Central memory CD8-positive, alpha-beta T cell (primary cell): ENCODE data around the gene MGAM2.

Experiments
- ATAC-seq: fragments of 150-1000 bp; cut with Tn5 transposase; replicated peaks from 2 replicates; pipeline ENCODE4 v1.10.0; 2022; ENCODE audit warnings: mild to moderate bottlenecking, moderate FRiP score, moderate number of reproducible peaks; ENCODE audit not compliant: poor library complexity, severe bottlenecking; ENCODE audit errors: extremely low read depth
- DNase-seq, 2 donors: peaks; one replicate each; pipeline ENCODE4 v3.0.0; 2021; ENCODE audit warnings: low spot score in 2 of 2
- H3K27ac Mint-ChIP-seq: one replicate; pipeline ENCODE4 v1.8.0; 2022; ENCODE audit warnings: low read depth, mild to moderate bottlenecking, moderate library complexity, mixed read lengths
- H3K27me3 Mint-ChIP-seq: one replicate; pipeline ENCODE4 v1.8.0; 2022; ENCODE audit warnings: mixed read lengths
- H3K36me3 Mint-ChIP-seq: one replicate; pipeline ENCODE4 v1.8.0; 2022; ENCODE audit warnings: mild to moderate bottlenecking, moderate library complexity, mixed read lengths; ENCODE audit not compliant: insufficient read depth
- H3K4me1 Mint-ChIP-seq: one replicate; pipeline ENCODE4 v1.8.0; 2022; ENCODE audit warnings: mixed read lengths
- H3K4me3 Mint-ChIP-seq: one replicate; pipeline ENCODE4 v1.8.0; 2022; ENCODE audit warnings: mild to moderate bottlenecking, moderate library complexity, mixed read lengths
- H3K9me3 Mint-ChIP-seq: one replicate; pipeline ENCODE4 v1.8.0; 2022; ENCODE audit warnings: mixed read lengths

MGAM2 gene

DNA sequence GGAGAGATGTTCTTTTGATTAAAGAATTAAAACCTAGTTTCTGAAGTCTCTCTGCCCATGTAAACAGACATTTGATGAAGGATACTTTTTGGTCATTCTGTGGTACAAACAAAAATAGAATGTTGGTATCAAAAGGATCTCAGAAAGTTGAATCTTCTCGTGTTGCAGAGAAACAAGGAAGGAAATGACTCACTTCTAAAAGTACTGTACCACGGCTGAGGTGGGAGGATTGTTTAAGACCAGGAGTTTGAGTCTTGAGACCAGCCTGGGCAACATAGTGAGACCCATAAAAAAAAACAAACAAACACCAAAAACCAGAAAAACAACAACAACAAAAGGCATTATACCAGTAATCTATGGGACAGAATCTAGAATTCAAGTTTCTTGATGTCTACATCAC lies 76.6 kb downstream of the MGAM2 start:
- Mint-ChIP-seq H3K36me3 (no peaks in the 10 kb centered on the region), H3K4me1 (no peaks in the 10 kb centered on the region), H3K4me3 (no peak overlapping the region), H3K27me3 (peaks cover 16% of the 10 kb centered on the region), H3K27ac (no peak overlapping the region), H3K9me3 (no peaks in the 10 kb centered on the region)
- no peak for ATAC-seq
- DNase-seq, result no peak

DNA sequence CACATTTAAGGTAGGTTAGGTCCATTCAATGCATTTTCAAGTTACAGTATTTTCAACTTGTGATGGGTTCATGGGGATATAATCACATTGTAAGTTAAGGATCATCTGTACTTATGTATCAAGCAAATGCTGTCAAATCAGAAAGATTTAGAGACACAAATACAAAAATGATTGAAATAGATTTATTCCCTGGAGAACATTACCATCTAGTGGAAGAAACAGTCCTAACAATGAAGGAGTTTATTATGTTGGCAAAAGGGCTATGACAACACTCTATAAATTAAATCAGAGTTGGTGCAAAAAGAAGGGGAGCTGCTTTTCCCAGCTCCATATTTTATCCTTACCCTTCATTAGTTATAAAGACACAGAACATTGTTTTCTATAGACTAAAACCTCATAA lies 77.3 kb downstream of the MGAM2 start:
- Mint-ChIP-seq H3K4me3 (no peak overlapping the region), H3K4me1 (no peaks in the 10 kb centered on the region), H3K27ac (no peak overlapping the region), H3K27me3 (peaks cover 20% of the 10 kb centered on the region), H3K36me3 (no peaks in the 10 kb centered on the region), H3K9me3 (no peaks in the 10 kb centered on the region)
- DNase-seq (no peak), ATAC-seq (no peak)

DNA sequence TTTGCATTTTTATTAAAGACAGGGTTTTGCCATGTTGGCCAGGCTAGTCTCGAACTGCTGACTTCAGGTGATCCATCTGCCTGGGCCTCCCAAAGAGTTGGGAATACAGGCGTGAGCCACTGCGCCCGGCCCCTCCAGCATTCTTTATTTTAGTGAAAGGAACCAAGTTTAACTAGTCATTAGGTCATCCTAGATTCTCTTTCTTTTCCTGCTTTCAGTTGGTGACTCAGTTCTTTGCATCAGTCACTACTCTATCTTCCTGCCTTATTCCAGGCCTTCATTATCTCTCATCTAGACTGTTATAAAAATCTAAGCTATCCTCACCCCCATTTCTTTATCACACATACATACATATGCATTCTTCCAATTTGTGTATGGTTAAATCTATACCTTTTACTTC lies 82.7 kb downstream of the MGAM2 start:
- ATAC-seq (no peak), DNase-seq (no peak)
- H3K27me3 Mint-ChIP-seq, result peaks cover 30% of the 10 kb centered on the region
- H3K27ac Mint-ChIP-seq, result no peak overlapping the region
- H3K4me3 Mint-ChIP-seq, result no peak overlapping the region
- H3K9me3 Mint-ChIP-seq, result no peaks in the 10 kb centered on the region
- no peaks in the 10 kb centered on the region for H3K4me1 Mint-ChIP-seq
- no peaks in the 10 kb centered on the region for H3K36me3 Mint-ChIP-seq

DNA sequence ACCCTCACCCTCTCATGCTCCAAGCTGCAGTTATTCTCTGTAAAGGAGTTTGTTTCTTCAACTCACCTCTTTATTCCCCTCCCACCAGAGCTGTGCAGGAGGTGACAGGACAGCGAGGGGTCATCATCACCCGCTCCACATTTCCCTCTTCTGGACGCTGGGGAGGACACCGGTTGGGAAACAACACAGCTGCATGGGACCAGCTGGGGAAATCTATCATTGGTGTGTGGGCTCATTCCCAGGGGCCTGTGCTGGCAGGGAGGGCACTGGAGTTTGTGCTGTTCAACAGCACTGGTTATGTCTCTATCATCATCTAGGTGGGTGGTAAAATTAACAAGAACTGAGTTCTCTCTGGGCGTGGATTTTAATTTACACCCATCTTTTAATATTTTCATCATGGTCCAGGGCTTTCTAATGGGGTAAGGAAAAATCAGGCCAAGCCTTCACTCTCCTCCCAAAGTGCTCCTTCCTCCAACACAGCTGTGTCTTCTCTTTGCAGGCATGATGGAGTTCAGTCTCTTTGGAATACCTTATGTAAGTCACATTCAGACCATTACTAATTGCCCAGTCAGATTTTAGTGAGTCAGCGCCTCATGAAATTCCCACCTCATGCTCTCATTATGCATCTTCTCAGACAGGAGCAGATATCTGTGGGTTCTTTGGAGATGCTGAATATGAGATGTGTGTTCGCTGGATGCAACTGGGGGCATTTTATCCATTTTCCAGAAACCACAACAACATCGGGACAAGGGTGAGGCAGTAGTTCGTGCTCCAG lies 84.7 kb downstream of the MGAM2 start:
- Mint-ChIP-seq H3K27me3 (peaks cover 30% of the 10 kb centered on the region), H3K4me3 (no peak overlapping the region), H3K36me3 (no peaks in the 10 kb centered on the region), H3K27ac (no peak overlapping the region), H3K9me3 (no peaks in the 10 kb centered on the region), H3K4me1 (no peaks in the 10 kb centered on the region)
- no peak for ATAC-seq
- DNase-seq, result no peak

DNA sequence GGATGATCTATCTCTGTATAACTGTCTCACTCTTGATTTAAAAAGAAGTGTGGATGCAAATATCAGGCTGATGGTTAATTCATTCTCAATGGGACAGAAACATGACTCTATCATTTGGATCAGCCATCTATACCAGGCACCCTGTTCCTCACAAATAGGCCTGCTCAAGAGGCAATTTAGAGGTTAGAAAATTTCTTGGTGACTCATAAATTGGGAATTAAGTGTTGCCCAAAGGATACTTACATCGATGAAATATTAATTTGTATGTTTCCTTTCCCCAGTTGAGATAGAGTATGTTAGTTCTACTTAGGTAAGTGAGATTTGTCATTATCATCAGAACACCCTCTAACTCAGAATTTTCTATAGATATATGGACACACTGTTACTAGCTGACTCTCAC lies 88.7 kb downstream of the MGAM2 start:
- Mint-ChIP-seq H3K27ac (no peak overlapping the region), H3K36me3 (no peaks in the 10 kb centered on the region), H3K4me3 (no peak overlapping the region), H3K27me3 (peaks cover 15% of the 10 kb centered on the region), H3K9me3 (no peaks in the 10 kb centered on the region), H3K4me1 (no peaks in the 10 kb centered on the region)
- DNase-seq, result no peak
- ATAC-seq, result no peak

DNA sequence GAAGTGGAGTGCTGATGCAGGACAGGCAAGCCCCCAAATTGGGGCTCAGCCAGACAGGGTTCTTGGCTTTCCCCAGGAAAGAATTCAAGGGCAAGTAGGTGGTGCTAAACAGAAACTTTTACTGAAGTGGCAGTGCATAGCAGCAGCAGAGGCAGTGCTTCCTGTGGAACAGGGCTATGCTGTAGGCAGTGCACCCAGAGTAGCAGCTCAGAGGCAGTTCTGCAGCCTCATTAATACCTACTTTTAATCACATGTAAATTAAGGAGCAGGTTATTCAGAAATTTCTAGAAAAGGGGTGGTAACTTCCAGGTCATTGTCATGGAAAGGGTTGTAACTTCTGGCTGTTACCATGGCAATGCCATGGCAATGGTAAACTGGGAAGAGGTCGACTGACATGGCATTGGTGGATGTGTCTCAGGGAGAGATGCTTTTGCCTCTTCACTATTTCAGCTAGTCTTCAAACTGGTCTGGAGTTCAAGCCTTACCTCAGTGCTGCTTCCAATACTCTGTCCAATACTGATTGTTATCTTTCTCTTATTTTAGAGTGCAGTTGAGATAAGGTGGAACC lies 117.1 kb downstream of the MGAM2 start:
- DNase-seq (no peak), ATAC-seq (no peak)
- Mint-ChIP-seq H3K27ac (no peak overlapping the region), H3K36me3 (no peaks in the 10 kb centered on the region), H3K27me3 (peaks cover 30% of the 10 kb centered on the region), H3K4me3 (no peak overlapping the region), H3K4me1 (no peaks in the 10 kb centered on the region), H3K9me3 (no peaks in the 10 kb centered on the region)

DNA sequence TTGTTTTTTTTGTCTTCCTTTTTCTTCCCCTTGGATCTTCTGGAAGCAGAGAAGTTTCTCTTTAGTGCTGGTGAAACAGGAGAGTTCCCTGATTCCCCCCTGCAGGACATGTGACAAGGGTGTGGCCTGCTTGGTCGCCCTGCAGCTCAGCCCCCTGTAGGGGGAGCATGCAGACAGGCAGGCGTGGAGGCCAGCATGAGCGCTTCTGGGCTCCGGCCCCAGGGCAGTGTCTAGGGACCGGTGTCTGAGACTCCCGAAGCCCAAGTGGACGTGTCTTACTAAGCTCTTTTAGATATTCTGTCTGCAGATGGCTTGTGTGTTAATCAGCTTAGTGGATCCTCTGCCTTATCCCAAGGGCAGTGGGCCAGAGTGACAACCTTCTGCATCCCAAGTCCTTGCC lies 120.2 kb downstream of the MGAM2 start:
- DNase-seq (no peak), ATAC-seq (no peak)
- Mint-ChIP-seq H3K4me3 (no peak overlapping the region), H3K27me3 (peaks cover 41% of the 10 kb centered on the region), H3K36me3 (no peaks in the 10 kb centered on the region), H3K9me3 (no peaks in the 10 kb centered on the region), H3K4me1 (no peaks in the 10 kb centered on the region), H3K27ac (no peak overlapping the region)

DNA sequence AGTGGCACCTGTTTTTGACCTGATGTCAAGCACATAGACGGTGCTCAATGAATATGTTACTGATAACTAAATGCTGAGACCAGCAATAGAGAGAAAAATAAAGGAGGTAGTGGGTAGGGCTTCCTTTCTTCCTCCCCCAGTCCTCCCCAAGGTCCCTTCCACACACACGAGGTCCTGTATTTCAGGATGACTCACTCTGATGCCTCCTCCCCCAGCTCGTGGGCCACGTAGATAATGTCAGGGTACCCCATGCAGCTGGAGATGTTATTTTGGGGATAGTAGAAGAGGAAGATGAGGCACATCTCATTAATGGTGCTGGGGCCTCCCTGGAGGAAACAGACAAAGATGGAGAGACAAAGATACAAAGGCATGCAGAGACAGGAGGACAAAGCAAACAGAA lies 129.0 kb downstream of the MGAM2 start:
- Mint-ChIP-seq H3K27ac (no peak overlapping the region), H3K4me3 (no peak overlapping the region), H3K36me3 (no peaks in the 10 kb centered on the region), H3K9me3 (no peaks in the 10 kb centered on the region), H3K27me3 (peaks cover 52% of the 10 kb centered on the region), H3K4me1 (no peaks in the 10 kb centered on the region)
- no peak for DNase-seq
- ATAC-seq, result no peak

DNA sequence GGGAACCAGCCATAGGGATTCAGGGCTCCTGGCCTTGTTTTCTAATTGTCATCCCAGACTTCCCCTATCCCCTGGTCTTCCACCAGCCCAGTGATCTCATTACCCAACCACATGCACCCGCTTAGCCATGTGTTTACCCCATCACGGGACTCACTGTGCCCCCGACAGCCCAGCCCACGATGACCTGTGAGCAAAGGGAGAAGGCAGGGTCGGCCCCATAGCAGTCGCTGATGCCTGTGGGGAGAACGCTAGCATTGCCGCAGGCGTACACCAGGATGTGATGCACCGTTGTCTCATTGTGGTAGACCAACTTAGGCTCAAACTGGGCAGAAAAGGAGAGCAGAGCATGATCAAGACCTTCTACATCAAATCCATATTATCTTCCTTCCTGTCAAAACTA lies 132.3 kb downstream of the MGAM2 start:
- ATAC-seq, result no peak
- no peaks in the 10 kb centered on the region for H3K4me1 Mint-ChIP-seq
- DNase-seq, result no peak

DNA sequence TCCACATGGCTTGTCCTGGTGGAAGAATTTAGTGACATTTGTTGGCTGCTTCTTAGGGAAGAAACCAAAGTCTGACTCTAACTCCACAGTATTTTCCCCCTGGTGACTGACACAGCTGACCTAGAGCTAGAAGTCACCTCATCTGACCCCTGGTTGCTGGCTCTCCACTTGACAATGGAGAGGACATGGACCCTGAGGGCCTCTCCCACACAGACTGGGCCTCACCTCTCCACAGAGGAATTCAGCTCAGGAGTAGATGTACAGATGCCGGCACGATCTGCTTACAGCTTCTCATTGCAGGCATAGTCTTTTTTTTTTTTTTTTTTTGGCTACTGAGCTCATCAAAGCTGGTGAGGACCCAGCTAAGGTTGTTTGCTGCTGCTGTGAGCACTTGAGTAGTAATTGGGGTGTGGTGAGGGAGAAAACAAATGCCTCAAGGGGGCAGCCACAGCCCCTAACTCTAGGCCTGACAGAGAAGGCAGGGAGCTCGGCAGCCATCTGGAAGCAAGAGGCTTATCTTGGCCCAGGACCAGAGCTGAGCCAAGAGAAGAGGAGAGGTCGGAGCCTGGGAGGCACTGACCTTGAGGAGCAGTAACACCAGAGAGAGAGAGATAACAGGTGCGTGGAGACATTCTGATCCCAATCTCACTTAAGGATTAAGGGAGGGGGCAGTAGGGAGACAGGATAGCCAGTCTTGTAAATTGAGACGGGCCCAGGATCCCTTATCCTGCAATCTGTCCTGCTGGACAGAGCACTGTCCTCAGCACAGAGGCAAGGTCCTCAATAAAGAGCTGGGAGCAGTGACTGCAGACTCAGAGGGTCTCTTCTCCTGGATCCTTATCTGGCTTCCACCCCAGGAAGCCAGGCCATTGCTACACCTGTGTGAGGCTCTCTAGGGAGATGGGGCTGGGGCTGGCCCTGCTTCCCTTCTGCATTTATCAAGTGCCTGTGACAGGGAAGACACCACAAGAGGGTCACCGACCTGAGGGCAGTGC lies 136.9 kb downstream of the MGAM2 start:
- Mint-ChIP-seq H3K36me3 (no peaks in the 10 kb centered on the region), H3K9me3 (no peaks in the 10 kb centered on the region), H3K27ac (no peak overlapping the region), H3K27me3 (peaks cover 22% of the 10 kb centered on the region), H3K4me1 (no peaks in the 10 kb centered on the region), H3K4me3 (no peak overlapping the region)
- no peak for ATAC-seq
- no peak for DNase-seq

More for the DNA sequence above, 132.3 kb downstream of the MGAM2 start:
- Mint-ChIP-seq H3K27me3 (peaks cover 49% of the 10 kb centered on the region), H3K9me3 (no peaks in the 10 kb centered on the region), H3K27ac (no peak overlapping the region), H3K36me3 (no peaks in the 10 kb centered on the region), H3K4me3 (no peak overlapping the region)

DNA sequence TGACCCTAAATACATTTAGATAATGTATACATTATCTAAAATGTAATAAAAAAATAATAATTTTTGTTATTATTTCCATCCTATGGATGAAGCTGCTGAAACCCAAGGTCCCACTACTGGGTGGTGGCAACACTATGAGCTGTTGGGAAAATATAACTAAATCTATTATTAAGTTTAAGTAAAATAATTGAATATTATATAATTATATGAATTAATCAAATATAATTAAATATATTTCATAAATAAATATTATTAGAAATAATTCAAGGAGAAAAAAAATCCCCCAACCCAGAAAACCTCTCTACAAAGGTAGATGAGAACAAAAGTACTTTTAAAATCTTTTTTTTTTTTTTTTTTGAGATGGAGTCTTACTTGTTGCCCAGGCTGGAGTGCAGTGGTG lies 138.4 kb downstream of the MGAM2 start:
- no peak for ATAC-seq
- no peak for DNase-seq
- no peaks in the 10 kb centered on the region for H3K36me3 Mint-ChIP-seq
- H3K9me3 Mint-ChIP-seq, result no peaks in the 10 kb centered on the region
- peaks cover 12% of the 10 kb centered on the region for H3K27me3 Mint-ChIP-seq
- no peaks in the 10 kb centered on the region for H3K4me1 Mint-ChIP-seq
- H3K4me3 Mint-ChIP-seq, result no peak overlapping the region
- no peak overlapping the region for H3K27ac Mint-ChIP-seq

DNA sequence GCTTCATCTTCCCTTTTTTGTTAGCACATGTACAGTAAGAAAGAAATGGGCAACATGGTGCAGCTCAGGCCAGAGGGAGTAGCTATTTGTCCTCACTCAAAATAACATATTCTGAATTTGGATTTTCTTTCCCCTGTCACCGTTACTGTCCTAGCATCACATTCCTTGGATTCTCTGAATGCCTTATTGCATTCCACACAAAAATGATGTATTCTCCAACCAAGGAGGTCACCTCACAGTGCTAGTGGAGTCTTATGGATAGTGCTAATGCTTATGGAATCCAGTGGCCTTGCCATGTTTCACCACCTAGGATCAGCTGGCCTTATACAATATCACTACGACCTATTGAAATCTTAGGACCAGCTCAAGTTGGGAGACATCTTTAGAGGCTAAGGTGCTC lies 139.2 kb downstream of the MGAM2 start:
- H3K27me3 Mint-ChIP-seq, result peaks cover 4% of the 10 kb centered on the region
- H3K27ac Mint-ChIP-seq, result no peak overlapping the region
- H3K4me3 Mint-ChIP-seq, result no peak overlapping the region
- H3K4me1 Mint-ChIP-seq, result no peaks in the 10 kb centered on the region
- no peak for ATAC-seq
- no peak for DNase-seq
- no peaks in the 10 kb centered on the region for H3K36me3 Mint-ChIP-seq
- H3K9me3 Mint-ChIP-seq, result no peaks in the 10 kb centered on the region
